Right lobe of liver (tissue), 4 donors: ENCODE results near the gene CFAP61.

Experiments
- CTCF ChIP-seq, 4 donors: fragments of 200-600 bp in 3 of 4; fragments of 450-650 bp in 1 of 4; IDR thresholded peaks; one replicate each; pipeline versions ENCODE4 v1.5.1 to v1.8.0; 2016 to 2022; ENCODE audit warnings: antibody characterized with exemption in 4 of 4, mild to moderate bottlenecking in 2 of 4
- POLR2A ChIP-seq: fragments of 450-650 bp; IDR thresholded peaks from one replicate; pipeline ENCODE4 v1.6.1; 2017; ENCODE audit warnings: antibody characterized with exemption, mild to moderate bottlenecking
- donor health status: DM: no; HTN: no; CAD: no.
- donor health status: DM: no; HTN: no; CAD: no.
- donor health status: DM: no; HTN: yes; CAD: no.

- TF ChIP-seq CTCF (IDR thresholded peaks at IDR 0.05) (no peak), POLR2A (no peak)
Measured at GRCh38 chr20:20206788-20207187, 154.5 kb downstream of the CFAP61 start.
